ENCODE measurements around the gene SP2.

SP2 gene

DNA sequence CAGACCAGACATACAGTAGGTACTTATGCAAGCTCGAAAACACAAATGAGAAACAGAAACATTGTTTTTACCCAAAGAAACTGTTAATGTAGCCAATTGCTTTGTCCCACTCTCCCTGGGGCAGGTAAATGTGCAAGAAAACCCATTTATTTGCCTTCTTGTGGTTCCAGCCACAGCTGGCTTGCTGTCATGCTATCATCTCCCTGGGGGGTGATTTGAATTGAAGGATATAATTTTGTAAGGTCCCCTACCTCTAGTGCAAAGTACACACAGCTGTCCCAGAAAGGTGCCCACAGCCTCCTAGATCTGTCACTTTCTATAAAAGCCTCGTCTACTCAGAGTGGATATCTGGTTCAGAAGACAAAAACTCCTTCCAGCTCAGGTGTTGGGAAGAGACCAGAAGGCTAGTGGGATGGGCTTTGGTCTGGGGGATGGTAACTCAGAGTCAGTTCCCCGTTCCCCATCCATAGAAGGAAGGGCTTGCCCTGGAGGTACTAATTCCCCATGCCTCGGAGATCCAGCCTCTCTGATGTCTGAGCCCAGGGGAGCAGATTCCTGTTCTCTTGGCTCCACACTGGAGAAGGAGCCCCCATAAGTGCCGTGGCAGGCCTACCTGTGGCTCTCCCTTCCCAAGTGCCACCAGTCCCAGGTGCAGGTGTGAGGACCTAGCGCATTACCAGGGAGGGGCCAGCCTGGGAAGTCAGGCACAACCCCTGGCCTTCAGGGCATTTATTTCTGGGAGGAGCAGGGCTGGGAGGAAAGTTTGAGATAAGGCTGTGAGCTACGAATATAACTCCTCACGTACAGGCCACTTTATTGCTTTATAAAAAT is 64.0 kb downstream of the SP2 start:
- ATAC-seq, result no peak
- Mint-ChIP-seq H3K4me1 (no peaks in the 10 kb centered on the region), H3K9me3 (no peaks in the 10 kb centered on the region), H3K27ac (no peak overlapping the region), H3K4me3 (no peak overlapping the region), H3K27me3 (no peaks in the 10 kb centered on the region)
- no peak for DNase-seq

DNA sequence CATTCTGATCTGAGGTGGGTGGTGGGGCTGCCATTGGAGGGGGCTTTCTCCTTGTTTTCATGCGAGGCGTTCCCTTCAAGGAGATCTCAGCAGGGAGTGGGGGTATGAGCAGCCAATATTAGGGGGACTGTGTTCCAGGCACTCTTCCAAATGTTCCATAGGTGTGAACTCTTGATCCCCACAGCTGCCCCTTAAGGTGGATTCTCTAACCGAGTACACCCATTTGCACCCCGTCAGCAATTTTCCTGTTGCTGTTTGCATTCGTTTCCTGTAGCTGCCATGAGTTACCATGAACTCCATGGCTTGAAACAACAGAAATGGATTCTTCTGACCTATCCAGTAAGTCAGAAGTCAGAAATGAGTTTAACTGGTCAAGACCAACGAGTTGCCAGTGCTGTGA is 65.4 kb downstream of the SP2 start:
- DNase-seq, result no peak
- H3K9me3 Mint-ChIP-seq, result no peaks in the 10 kb centered on the region
- no peak overlapping the region for H3K27ac Mint-ChIP-seq
- no peak overlapping the region for H3K4me3 Mint-ChIP-seq
- no peaks in the 10 kb centered on the region for H3K4me1 Mint-ChIP-seq
- ATAC-seq, result no peak
- no peaks in the 10 kb centered on the region for H3K27me3 Mint-ChIP-seq

GRCh38 chr17:47962901-47963300 is 66.9 kb downstream of the SP2 start:
- ATAC-seq (no peak), DNase-seq (no peak)
- Mint-ChIP-seq H3K4me1 (no peaks in the 10 kb centered on the region), H3K27ac (no peak overlapping the region), H3K9me3 (no peaks in the 10 kb centered on the region), H3K27me3 (no peaks in the 10 kb centered on the region), H3K4me3 (no peak overlapping the region)

DNA sequence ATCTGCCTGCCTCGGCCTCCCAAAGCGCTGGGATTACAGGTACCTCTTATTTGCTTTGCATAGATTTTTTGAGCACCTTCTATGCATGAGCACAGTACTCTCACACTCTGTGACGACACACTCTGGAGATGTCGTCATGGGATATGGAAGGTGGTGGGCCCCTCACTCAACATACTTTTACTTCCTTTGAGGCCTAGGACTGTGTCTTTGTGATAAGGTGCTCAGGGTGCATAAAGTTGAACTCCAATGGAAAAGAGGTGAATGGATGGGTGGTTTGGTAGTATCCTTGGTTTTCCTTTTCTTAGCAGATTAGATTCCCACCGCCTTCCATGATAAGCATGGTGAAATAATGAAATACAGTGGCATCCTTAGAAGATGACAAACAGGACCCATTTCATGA is 68.8 kb downstream of the SP2 start:
- H3K9me3 Mint-ChIP-seq, result no peaks in the 10 kb centered on the region
- peaks cover 4% of the 10 kb centered on the region for H3K4me1 Mint-ChIP-seq
- H3K27ac Mint-ChIP-seq, result no peak overlapping the region

GRCh38 chr17:47966079-47966519 is 70.1 kb downstream of the SP2 start:
- Mint-ChIP-seq H3K4me1 (peaks cover 12% of the 10 kb centered on the region), H3K27me3 (no peaks in the 10 kb centered on the region), H3K4me3 (no peak overlapping the region), H3K27ac (no peak overlapping the region), H3K9me3 (no peaks in the 10 kb centered on the region)
- no peak for ATAC-seq
- DNase-seq, result no peak

More for the DNA sequence above, 68.8 kb downstream of the SP2 start:
- Mint-ChIP-seq H3K27me3 (no peaks in the 10 kb centered on the region), H3K4me3 (no peak overlapping the region)
- ATAC-seq (no peak), DNase-seq (no peak)

DNA sequence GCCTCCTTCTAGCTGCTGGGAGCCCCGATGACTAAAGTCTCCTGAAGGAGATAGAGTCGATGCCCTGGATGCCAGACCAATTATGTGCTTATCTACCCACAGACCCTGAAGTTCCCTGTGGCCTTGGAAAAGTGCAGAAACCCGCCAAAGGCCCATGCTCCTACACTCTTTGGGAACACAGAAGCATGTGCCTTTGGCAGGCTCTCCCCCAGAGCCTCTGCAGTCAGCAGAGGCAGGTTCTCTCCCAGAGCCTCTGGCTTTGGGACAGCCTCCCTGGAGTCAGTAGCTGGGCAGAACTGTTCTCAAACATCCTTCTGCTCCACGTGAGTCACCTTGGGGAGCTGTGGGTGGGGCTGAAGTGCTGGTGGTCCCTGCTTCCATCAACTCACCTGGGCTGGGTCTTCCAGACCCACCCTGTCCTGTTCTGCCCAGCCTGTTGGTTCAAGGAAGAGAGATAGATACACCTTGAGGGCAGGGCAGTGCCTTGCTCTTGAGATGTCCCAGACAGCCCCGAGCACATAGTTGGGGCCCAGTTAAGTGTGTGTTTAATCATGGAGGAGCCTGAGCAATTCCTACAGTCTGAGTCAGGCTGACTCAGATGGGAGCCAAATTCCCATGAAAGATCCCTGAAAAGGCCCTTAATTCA is 71.7 kb downstream of the SP2 start:
- Mint-ChIP-seq H3K27ac (peak overlapping the region; percentile 12 to 26), H3K4me1 (peaks cover 27% of the 10 kb centered on the region), H3K4me3 (no peak overlapping the region), H3K9me3 (no peaks in the 10 kb centered on the region), H3K27me3 (no peaks in the 10 kb centered on the region)
- ATAC-seq, result no peak
- no peak for DNase-seq

DNA sequence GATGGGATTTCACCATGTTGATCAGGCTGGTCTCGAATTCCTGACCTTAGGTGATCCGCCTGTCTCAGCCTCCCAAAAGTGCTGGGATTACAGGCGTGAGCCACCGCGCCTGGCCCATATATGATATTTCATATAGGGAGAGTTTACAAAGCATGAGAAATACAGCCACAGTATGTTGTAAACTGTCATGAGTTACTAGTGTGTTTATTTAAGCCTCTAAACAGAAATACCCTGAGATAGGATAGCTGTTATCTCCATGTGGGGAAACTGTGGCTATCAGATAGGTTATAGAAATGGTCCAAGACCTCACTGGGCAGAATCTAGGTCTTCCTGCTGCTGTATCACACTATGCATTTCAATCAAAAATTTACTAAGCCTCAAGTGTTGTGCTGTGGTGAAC is 72.8 kb downstream of the SP2 start:
- peaks cover 32% of the 10 kb centered on the region for H3K4me1 Mint-ChIP-seq
- no peaks in the 10 kb centered on the region for H3K9me3 Mint-ChIP-seq
- DNase-seq, result no peak
- no peak for ATAC-seq
- H3K4me3 Mint-ChIP-seq, result no peak overlapping the region
- H3K27ac Mint-ChIP-seq, result no peak overlapping the region
- H3K27me3 Mint-ChIP-seq, result no peaks in the 10 kb centered on the region

GRCh38 chr17:47969930-47970724 is 74.1 kb downstream of the SP2 start:
- H3K27me3 Mint-ChIP-seq, result no peaks in the 10 kb centered on the region
- H3K9me3 Mint-ChIP-seq, result no peaks in the 10 kb centered on the region
- peak overlapping the region; percentile 82 to 87 for H3K4me3 Mint-ChIP-seq
- peaks cover 37% of the 10 kb centered on the region for H3K4me1 Mint-ChIP-seq
- no peak for ATAC-seq
- peak overlapping the region; percentile 57 to 69 for H3K27ac Mint-ChIP-seq
- no peak for DNase-seq

GRCh38 chr17:47970725-47971499 is 74.9 kb downstream of the SP2 start, which contains the start of gene CDK5RAP3:
Gene CDK5RAP3, plus strand, starts transcription at chr17:47971113. Its CDS starts 34 bp downstream, at chr17:47971147.
- ATAC-seq (peak; percentile 99), DNase-seq (peak; percentile 99 to 100)
- Mint-ChIP-seq H3K4me1 (peaks cover 37% of the 10 kb centered on the region), H3K27ac (peak within 1 kb of the TSS; percentile 97), H3K9me3 (no peaks in the 10 kb centered on the region), H3K4me3 (peak within 1 kb of the TSS; percentile 82 to 87), H3K27me3 (no peaks in the 10 kb centered on the region)

DNA sequence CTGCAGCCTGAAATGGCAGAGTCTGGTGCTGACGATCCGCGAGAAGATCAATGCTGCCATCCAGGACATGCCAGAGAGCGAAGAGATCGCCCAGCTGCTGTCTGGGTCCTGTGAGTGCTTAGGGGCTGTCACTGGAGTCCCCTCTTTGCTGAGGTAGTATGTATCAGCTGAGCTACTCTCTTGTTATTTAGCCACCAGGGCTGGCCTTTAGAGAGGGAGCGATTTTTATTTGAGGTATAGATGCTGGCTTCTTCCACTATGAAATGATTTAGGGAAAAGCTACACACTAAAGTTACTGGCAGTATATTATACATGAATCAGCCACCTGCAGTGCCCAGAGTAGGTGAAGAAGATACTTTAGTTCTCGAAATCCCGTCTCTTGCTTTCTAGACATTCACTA is 77.5 kb downstream of the SP2 start:
- H3K27ac Mint-ChIP-seq, result no peak overlapping the region
- H3K4me3 Mint-ChIP-seq, result no peak overlapping the region
- ATAC-seq (no peak), DNase-seq (no peak)
- H3K27me3 Mint-ChIP-seq, result no peaks in the 10 kb centered on the region
- H3K9me3 Mint-ChIP-seq, result no peaks in the 10 kb centered on the region
- H3K4me1 Mint-ChIP-seq, result peaks cover 37% of the 10 kb centered on the region

DNA sequence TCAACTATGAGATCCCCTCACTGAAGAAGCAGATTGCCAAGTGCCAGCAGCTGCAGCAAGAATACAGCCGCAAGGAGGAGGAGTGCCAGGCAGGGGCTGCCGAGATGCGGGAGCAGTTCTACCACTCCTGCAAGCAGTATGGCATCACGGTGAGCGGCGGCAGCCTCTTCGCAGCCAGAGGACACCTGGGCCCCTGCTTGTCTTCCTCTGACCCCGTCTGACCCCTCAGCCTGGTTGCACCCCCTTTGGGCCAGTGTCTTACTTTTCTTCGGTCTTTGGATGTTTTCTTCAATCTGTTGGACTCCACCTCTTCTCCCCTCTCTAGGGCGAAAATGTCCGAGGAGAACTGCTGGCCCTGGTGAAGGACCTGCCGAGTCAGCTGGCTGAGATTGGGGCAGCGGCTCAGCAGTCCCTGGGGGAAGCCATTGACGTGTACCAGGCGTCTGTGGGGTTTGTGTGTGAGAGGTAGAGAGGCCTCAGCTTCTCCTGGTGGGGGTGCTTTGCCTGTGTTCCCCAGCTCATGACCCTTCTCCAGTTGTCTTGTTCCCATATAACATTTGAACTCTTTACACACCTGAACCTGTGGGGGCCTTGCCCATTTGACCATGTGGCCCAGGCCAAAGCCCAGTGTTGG is 79.3 kb downstream of the SP2 start:
- ATAC-seq (no peak), DNase-seq (no peak)
- no peaks in the 10 kb centered on the region for H3K27me3 Mint-ChIP-seq
- no peak overlapping the region for H3K4me3 Mint-ChIP-seq
- H3K4me1 Mint-ChIP-seq, result peaks cover 30% of the 10 kb centered on the region
- H3K27ac Mint-ChIP-seq, result no peak overlapping the region
- no peaks in the 10 kb centered on the region for H3K9me3 Mint-ChIP-seq

GRCh38 chr17:47975823-47976205 is 79.8 kb downstream of the SP2 start:
- ATAC-seq (no peak), DNase-seq (no peak)
- H3K4me3 Mint-ChIP-seq, result no peak overlapping the region
- no peak overlapping the region for H3K27ac Mint-ChIP-seq
- H3K9me3 Mint-ChIP-seq, result no peaks in the 10 kb centered on the region
- H3K27me3 Mint-ChIP-seq, result no peaks in the 10 kb centered on the region
- H3K4me1 Mint-ChIP-seq, result peaks cover 31% of the 10 kb centered on the region

- H3K9me3 Mint-ChIP-seq, result no peaks in the 10 kb centered on the region
- ATAC-seq (peak; percentile 84), DNase-seq (peak; percentile 33 to 42)
- no peak overlapping the region for H3K4me3 Mint-ChIP-seq
- H3K4me1 Mint-ChIP-seq, result peaks cover 23% of the 10 kb centered on the region
- no peaks in the 10 kb centered on the region for H3K27me3 Mint-ChIP-seq
- no peak overlapping the region for H3K27ac Mint-ChIP-seq
Observed at GRCh38 chr17:47978324-47978723, 82.3 kb downstream of the SP2 start.
